Measurements from ENCODE around the gene HPGD. TPM values are rescaled to one million over a fixed set of nuclear protein-coding genes. Genes with fewer than 3 reads are reported as not detected.

HPGD gene
- total and polyA plus RNA-seq, 9 of the 15 experiments (the other 6 are each of a cell fraction or from before 2014, with no cell fraction given), result 2.3 to 8.6 (median 4.8) TPM

DNA sequence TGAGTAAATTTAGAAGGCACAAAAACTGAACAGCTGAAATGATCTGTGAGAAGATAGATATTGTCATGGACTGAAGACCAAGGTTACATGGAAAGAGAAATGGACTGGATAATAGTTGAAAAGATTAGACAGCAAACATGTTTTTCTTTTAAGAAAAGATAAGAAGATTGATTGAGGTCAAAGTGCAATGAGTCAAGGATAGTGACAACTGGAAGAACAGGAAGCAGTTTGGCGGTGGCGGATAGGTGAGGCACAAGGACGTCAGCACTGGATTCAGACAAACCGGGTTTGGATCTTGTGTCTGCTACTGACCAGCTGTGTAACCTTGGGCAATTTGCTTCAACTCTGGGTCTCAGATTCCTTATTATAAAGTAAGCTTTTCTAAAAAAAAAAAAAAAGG is 2.0 kb upstream of the HPGD start (continued):
- peak; percentile 49; the same call in 1 of the 2 replicates for TF ChIP-seq TEAD4 (IDR thresholded peaks at IDR 0.05; ENCODE audit: low read length)
- no peak for TF ChIP-seq TEAD4 (CRISPR knock-in tag; IDR thresholded peaks at IDR 0.05; ENCODE audit: borderline replicate concordance)
- TF ChIP-seq ADNP (tag; IDR thresholded peaks at IDR 0.05), result no peak
- TF ChIP-seq, protein P1, sequence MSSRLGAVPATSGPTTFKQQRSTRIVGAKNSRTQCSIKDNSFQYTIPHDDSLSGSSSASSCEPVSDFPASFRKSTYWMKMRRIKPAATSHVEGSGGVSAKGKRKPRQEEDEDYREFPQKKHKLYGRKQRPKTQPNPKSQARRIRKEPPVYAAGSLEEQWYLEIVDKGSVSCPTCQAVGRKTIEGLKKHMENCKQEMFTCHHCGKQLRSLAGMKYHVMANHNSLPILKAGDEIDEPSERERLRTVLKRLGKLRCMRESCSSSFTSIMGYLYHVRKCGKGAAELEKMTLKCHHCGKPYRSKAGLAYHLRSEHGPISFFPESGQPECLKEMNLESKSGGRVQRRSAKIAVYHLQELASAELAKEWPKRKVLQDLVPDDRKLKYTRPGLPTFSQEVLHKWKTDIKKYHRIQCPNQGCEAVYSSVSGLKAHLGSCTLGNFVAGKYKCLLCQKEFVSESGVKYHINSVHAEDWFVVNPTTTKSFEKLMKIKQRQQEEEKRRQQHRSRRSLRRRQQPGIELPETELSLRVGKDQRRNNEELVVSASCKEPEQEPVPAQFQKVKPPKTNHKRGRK (tag; IDR thresholded peaks at IDR 0.05), result no peak
- TF ChIP-seq KDM1A (IDR thresholded peaks at IDR 0.05), result peak; percentile 22 to 51; a peak in 3 of 4 replicates
- TF ChIP-seq GABPB1 (CRISPR knock-in tag; IDR thresholded peaks at IDR 0.05), result peak; percentile 59; the same call in 1 of the 2 replicates
- 0 out of 2 replicates have a peak, but pooled peaks have one; percentile 39 for TF ChIP-seq SMARCE1 (IDR thresholded peaks at IDR 0.05)

DNA sequence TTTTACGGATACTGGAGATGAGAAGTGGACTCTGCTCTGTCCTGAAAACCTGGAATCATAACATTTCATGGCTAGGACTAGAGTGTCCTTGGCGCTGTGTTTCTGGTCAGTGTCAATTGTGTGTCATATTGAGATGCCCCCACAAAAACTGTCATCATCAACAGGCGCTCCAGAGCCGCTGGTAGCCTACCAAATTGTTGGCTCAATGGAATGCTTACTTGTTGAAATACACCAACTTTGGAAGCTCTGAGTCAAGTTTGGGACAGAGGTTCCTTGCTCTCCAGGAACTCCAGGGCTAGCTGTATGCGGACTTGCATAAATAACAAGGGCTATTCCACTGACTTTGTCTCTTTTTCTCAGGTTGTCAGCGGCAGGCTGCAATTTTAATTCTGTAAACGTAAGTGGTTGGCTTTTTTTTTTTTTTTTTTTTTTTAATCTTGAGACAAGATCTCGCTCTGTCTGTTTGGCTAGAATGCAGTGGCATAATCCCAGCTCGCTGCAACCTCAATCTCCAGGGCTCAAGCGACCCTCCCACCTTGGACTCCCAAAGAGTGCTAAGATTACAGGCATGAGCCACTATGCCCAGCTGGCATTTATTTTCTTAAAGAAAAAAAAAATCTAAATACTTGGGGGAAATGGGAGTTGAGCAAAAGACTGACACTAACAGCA is 871 bp upstream of the HPGD start:
- no TSS peak for BruUV-seq (replicated peaks)
- peak; percentile 76 for ATAC-seq
- in situ Hi-C loops (cut with MboI) (no loop called here), intact Hi-C loops (cut with micrococcal nuclease) (loop anchor here (2.0 to 5.0 kb wide), 4 partner anchors 101 to 189 kb away; no protein-coding TSS in a partner anchor)
- Histone ChIP-seq H3K4me1 (replicated peaks in 1 of 2; ENCODE audit: control insufficient read depth in 2 of 2, insufficient read depth in 2 of 2, low read length in 2 of 2) (peaks cover 12 to 13% of the 10 kb centered on the region in 2 experiments; a peak in 3 of 5 replicates), H2AFZ (ENCODE audit: low read depth, low read length) (peak overlapping the region; percentile 97), H3K9me1 (ENCODE audit: control insufficient read depth, insufficient read depth, low read length) (no peaks in the 10 kb centered on the region), H3K9me3 (replicated peaks; ENCODE audit: control insufficient read depth, insufficient read depth, low read depth, low read length) (no peaks in the 10 kb centered on the region), H3K27ac (ENCODE audit: extremely low read depth, low read depth, low read length) (peak overlapping the region; percentile 41), H4K20me1 (replicated peaks; ENCODE audit: control insufficient read depth, insufficient read depth, low read length) (no peaks in the 10 kb centered on the region), H3K4me2 (ENCODE audit: insufficient read depth, low read length) (peak overlapping the region; percentile 89), H3K79me2 (ENCODE audit: control insufficient read depth, insufficient read depth, low read length) (no peaks in the 10 kb centered on the region), H3K27me3 (ENCODE audit: control insufficient read depth in 2 of 2, insufficient read depth in 2 of 2, low read length in 2 of 2) (no peaks in the 10 kb centered on the region), H3K4me3 (peak overlapping the region; percentile 64), H3K9ac (ENCODE audit: insufficient read depth in 1 of 2, low read depth in 2 of 2, low read length in 2 of 2) (peak overlapping the region; percentile 38 to 64; a peak in 3 of 4 replicates), H3K36me3 (ENCODE audit: control insufficient read depth, insufficient read depth, low read length) (no peaks in the 10 kb centered on the region)
- FAIRE-seq, result no peak
- peak in 2 of 4 experiments; percentile 21 to 38 for DNase-seq (ENCODE audit: extremely low read depth in 1 of 4, low spot score in 3 of 4)
- ChIA-PET POLR2A (interaction anchor here (0.6 to 2.4 kb wide), 2 partner anchors 10 to 100 kb away, joined by 3 to 5 read pairs; no protein-coding TSS in a partner anchor), CTCF (ENCODE audit: low intra/inter-chr PET ratio) (no interaction called here)
- 7% methylated on average over 10 of the region's 10 CpGs for WGBS (ENCODE audit: insufficient coverage, low coverage, missing lambda C conversion rate)
- no peak for TF ChIP-seq SP1 (CRISPR knock-in tag; IDR thresholded peaks at IDR 0.05)
- TF ChIP-seq, protein P2, sequence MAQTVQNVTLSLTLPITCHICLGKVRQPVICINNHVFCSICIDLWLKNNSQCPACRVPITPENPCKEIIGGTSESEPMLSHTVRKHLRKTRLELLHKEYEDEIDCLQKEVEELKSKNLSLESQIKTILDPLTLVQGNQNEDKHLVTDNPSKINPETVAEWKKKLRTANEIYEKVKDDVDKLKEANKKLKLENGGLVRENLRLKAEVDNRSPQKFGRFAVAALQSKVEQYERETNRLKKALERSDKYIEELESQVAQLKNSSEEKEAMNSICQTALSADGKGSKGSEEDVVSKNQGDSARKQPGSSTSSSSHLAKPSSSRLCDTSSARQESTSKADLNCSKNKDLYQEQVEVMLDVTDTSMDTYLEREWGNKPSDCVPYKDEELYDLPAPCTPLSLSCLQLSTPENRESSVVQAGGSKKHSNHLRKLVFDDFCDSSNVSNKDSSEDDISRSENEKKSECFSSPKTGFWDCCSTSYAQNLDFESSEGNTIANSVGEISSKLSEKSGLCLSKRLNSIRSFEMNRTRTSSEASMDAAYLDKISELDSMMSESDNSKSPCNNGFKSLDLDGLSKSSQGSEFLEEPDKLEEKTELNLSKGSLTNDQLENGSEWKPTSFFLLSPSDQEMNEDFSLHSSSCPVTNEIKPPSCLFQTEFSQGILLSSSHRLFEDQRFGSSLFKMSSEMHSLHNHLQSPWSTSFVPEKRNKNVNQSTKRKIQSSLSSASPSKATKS (CRISPR knock-in tag; IDR thresholded peaks at IDR 0.05), result no peak
- TF ChIP-seq, protein P3, sequence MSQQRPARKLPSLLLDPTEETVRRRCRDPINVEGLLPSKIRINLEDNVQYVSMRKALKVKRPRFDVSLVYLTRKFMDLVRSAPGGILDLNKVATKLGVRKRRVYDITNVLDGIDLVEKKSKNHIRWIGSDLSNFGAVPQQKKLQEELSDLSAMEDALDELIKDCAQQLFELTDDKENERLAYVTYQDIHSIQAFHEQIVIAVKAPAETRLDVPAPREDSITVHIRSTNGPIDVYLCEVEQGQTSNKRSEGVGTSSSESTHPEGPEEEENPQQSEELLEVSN (IDR thresholded peaks at IDR 0.05; ENCODE audit: borderline replicate concordance in 1 of 2, extremely low read depth in 1 of 2, insufficient read depth in 1 of 2, insufficient read length in 1 of 2, low read depth in 1 of 2, low read length in 1 of 2, poor library complexity in 1 of 2, severe bottlenecking in 1 of 2), result no peak
- TF ChIP-seq ZNF140 (CRISPR knock-in tag; IDR thresholded peaks at IDR 0.05), result no peak
